ENCODE data around the gene GAB1.
"Not testable (repeated sequence)": the region's sequence is repeated elsewhere in the genome, so short reads cannot be mapped to it uniquely, and the experiment has no call there.

GAB1 gene

DNA sequence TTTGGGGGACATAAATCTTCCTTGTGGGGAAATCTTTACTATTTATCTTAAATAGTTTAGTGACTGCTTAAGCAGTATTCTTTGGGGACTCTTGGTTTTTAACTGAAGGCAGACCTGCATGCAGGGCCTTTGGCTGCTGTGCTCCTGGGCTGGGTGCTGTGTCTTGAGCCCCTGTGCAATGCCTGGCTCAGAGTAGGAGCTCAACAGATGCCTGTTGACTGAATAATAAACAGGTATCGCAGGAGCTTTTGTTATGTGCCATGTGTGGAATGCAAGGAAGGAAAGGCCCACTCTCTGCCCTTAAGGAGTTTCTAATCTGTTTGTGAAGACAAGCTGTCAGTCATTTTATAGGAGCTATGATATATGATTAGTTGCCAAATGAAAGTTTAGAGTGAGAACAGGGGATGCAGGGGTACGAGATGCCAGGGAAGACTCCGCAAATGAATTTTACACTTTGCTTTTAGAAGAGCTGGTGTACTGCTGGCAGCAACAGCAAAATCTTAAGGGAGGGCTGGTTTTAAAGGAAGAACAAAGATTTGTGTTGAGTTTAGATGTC, 6.7 kb downstream of the GAB1 start:
- Histone ChIP-seq H3K27ac (no peak overlapping the region), H3K9ac (ENCODE audit: insufficient read length) (no peak overlapping the region), H3K9me3 (ENCODE audit: low read depth, low read length) (no peaks in the 10 kb centered on the region), H3K36me3 (ENCODE audit: insufficient read depth, low read length) (no peaks in the 10 kb centered on the region), H3K4me3 (no peak overlapping the region)
- no peak for TF ChIP-seq POLR2AphosphoS5 (IDR thresholded peaks at IDR 0.05; ENCODE audit: borderline replicate concordance, low read depth, low read length)
- no peak for TF ChIP-seq FOXP2 (optimal IDR thresholded peaks at IDR 0.05; ENCODE audit: control extremely low read depth, extremely low read length, insufficient read depth)
- DNase-seq (ENCODE audit: low read depth, low spot score) = no peak

DNA sequence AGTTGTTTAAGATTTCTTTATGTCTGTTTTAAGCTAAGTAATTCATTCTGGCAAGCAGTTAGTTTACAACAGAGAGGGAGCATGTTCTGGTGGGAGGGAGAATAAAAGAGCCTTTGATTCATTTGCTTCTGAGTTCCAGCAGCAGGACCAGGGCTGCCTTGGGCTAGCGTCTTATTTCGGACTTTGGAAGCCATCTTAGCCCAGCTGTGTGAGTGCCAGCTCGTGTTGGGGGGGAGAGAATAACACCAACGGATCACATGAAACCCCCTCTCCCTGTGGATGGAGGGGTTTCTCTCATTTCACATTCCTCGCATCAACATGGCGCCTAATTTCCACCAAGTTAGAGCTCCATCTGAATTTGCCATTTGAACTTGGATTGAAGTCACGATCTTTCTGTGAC, 7.4 kb downstream of the GAB1 start:
- H3K36me3 ChIP-seq (ENCODE audit: insufficient read depth, low read length) = no peaks in the 10 kb centered on the region
- no peak overlapping the region for H3K9ac ChIP-seq (ENCODE audit: insufficient read length)
- H3K9me3 ChIP-seq (ENCODE audit: low read depth, low read length) = no peaks in the 10 kb centered on the region
- H3K27ac ChIP-seq = no peak overlapping the region
- no peak overlapping the region for H3K4me3 ChIP-seq
- DNase-seq (ENCODE audit: low read depth, low spot score) = no peak
- TF ChIP-seq EZH2 (IDR thresholded peaks at IDR 0.05) (no peak), POLR2AphosphoS5 (IDR thresholded peaks at IDR 0.05; ENCODE audit: borderline replicate concordance, low read depth, low read length) (no peak)

DNA sequence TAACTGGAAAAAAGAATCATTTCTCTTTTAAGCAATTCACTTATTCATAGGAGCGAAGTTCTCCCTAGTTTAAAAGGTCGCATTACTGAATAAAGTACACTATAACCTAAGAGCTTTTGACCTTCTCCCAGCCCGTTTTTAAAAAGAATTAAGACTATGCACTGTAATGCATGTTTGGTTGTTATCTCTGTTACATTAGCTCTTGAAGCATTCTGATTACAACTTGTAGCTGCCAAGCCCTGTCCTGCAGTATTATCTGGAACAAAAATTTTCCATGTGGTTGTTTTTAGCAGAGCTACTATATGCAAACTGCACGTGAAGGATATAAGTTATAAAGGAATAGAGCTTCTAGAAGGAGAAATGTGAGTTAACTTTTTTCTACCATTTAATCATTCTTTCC, 8.1 kb downstream of the GAB1 start:
- Histone ChIP-seq H3K36me3 (ENCODE audit: insufficient read depth, low read length) (no peaks in the 10 kb centered on the region), H3K27ac (no peak overlapping the region), H3K9ac (ENCODE audit: insufficient read length) (no peak overlapping the region), H3K9me3 (ENCODE audit: low read depth, low read length) (no peaks in the 10 kb centered on the region), H3K4me3 (no peak overlapping the region)
- TF ChIP-seq POLR2AphosphoS5 (IDR thresholded peaks at IDR 0.05; ENCODE audit: borderline replicate concordance, low read depth, low read length) (no peak), FOXP2 (optimal IDR thresholded peaks at IDR 0.05; ENCODE audit: control extremely low read depth, extremely low read length, insufficient read depth) (no peak), EZH2 (IDR thresholded peaks at IDR 0.05) (no peak)
- no peak for DNase-seq (ENCODE audit: low read depth, low spot score)

DNA sequence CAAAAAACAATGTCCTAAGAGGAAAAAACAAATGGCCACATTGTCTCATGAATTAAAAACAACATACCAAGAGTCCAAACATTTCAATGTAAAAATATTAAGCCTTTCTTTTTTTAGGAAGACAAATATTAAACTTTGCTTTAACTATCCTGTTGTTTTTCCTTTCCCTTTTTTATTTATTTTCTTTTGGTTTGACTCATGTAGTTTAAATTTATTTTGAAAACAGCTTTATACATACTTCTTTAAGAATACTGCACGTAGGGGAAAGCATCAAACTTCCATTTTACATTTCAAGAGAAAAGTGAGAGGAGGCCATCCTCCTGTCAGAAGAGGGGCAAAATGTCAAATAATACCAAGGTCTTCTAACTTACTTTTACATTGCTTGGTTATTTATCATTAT, 8.7 kb downstream of the GAB1 start:
- Histone ChIP-seq H3K4me3 (no peak overlapping the region), H3K36me3 (ENCODE audit: insufficient read depth, low read length) (no peaks in the 10 kb centered on the region), H3K9me3 (ENCODE audit: low read depth, low read length) (no peaks in the 10 kb centered on the region), H3K9ac (ENCODE audit: insufficient read length) (no peak overlapping the region), H3K27ac (no peak overlapping the region)
- TF ChIP-seq FOXP2 (optimal IDR thresholded peaks at IDR 0.05; ENCODE audit: control extremely low read depth, extremely low read length, insufficient read depth) = no peak
- TF ChIP-seq POLR2AphosphoS5 (IDR thresholded peaks at IDR 0.05; ENCODE audit: borderline replicate concordance, low read depth, low read length) = no peak
- TF ChIP-seq EZH2 (IDR thresholded peaks at IDR 0.05) = no peak
- no peak for DNase-seq (ENCODE audit: low read depth, low spot score)

DNA sequence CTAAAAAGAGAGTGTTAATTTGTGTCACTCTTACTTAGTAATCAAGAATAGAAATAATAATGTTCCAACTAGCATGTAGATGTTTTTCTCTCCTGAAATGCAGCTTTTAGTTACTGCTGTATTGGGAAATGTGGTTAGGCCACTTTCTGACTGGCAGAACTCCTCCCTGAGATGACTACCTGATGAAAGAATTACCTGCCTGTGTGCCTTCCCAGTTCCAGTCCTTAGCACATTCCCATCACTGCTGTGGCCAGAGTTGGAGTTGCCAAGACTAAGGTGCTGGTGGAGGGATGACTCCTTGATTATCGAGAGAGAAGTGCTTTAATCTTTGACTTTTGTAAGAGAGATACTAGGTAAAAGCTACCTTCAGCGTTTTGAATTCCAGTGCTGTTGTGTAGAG, 9.5 kb downstream of the GAB1 start:
- H3K4me3 ChIP-seq = no peak overlapping the region
- TF ChIP-seq FOXP2 (optimal IDR thresholded peaks at IDR 0.05; ENCODE audit: control extremely low read depth, extremely low read length, insufficient read depth) (no peak), POLR2AphosphoS5 (IDR thresholded peaks at IDR 0.05; ENCODE audit: borderline replicate concordance, low read depth, low read length) (no peak), EZH2 (IDR thresholded peaks at IDR 0.05) (no peak)
- no peaks in the 10 kb centered on the region for H3K36me3 ChIP-seq (ENCODE audit: insufficient read depth, low read length)
- no peak for DNase-seq (ENCODE audit: low read depth, low spot score)
- H3K9ac ChIP-seq (ENCODE audit: insufficient read length) = no peak overlapping the region
- H3K9me3 ChIP-seq (ENCODE audit: low read depth, low read length) = no peaks in the 10 kb centered on the region
- no peak overlapping the region for H3K27ac ChIP-seq

DNA sequence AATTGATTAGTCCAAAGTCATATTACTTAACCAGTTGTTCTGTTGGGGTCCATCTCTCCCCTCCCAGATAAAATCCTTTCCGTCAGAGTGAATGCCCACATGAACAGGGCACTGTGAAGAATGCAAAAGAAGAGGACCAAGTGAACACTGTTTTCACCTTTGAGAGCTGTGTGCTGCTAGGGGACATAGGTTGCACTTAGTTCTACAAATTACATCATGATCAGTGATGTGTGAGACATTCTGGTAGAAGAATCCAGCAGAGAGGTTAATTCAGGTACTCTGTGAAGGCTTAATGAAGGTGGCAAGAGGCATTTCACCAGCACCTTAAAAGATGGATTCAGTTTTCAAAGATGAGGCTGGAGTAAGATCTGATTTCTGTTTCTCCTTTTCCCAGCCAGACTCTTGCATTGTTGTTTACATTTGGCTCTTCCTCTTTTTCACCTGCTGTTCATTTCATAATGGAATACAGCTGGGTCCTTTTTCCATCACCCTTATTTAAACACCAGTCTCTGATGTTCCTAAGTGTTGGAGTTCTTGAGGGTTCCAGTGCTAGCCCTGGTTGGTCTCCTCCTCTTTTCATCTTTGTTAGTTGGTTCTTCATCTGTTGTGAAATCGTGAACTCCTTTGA, 10.9 kb downstream of the GAB1 start:
- H3K4me3 ChIP-seq = no peak overlapping the region
- no peak for TF ChIP-seq FOXP2 (optimal IDR thresholded peaks at IDR 0.05; ENCODE audit: control extremely low read depth, extremely low read length, insufficient read depth)
- TF ChIP-seq POLR2AphosphoS5 (IDR thresholded peaks at IDR 0.05; ENCODE audit: borderline replicate concordance, low read depth, low read length) = no peak
- TF ChIP-seq EZH2 (IDR thresholded peaks at IDR 0.05) = no peak
- no peaks in the 10 kb centered on the region for H3K36me3 ChIP-seq (ENCODE audit: insufficient read depth, low read length)
- no peak overlapping the region for H3K27ac ChIP-seq
- no peak overlapping the region for H3K9ac ChIP-seq (ENCODE audit: insufficient read length)
- no peak for DNase-seq (ENCODE audit: low read depth, low spot score)
- no peaks in the 10 kb centered on the region for H3K9me3 ChIP-seq (ENCODE audit: low read depth, low read length)

DNA sequence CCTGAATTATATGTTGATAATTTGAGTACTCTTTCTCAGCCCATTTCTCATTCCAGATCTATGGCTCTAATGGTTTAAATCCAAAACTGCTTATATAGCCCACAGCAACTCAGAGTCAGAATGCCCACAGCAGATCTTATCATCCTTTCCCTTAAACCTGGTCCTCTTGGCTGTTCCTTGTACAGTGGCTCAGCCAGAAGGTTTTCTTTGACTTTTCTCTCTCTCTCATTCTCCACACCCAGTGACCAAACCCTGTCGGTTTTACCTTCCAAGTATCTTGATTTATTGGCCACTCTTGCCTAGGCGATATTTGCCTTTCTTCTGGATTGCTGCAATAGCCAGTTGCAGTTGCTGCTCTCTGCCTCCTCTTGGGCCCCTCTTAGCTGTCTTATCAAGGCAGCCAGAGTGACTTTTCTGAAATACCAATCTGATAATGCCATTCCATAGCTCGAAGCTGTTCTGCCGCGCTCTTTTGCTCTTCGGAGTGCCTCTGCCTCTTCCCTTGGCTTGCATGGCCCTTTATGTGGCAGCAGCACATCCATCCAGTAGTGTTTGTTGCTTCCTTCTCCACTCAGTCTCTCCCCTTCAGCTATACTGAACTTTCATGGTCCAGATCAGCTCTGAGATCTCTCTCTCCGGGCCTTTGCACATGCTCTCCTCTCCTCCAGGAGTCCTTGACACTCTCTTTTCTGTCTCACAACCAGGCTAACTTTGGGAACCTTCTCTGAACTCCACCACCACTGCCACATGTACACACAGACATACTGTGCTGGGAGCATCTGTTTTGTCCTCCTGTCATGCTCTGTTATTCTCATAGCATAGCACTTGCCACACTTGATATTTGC, 11.8 kb downstream of the GAB1 start:
- TF ChIP-seq EZH2 (IDR thresholded peaks at IDR 0.05) = no peak
- no peak for TF ChIP-seq FOXP2 (optimal IDR thresholded peaks at IDR 0.05; ENCODE audit: control extremely low read depth, extremely low read length, insufficient read depth)
- no peak for TF ChIP-seq POLR2AphosphoS5 (IDR thresholded peaks at IDR 0.05; ENCODE audit: borderline replicate concordance, low read depth, low read length)
- H3K36me3 ChIP-seq (ENCODE audit: insufficient read depth, low read length) = no peaks in the 10 kb centered on the region
- H3K27ac ChIP-seq = no peak overlapping the region
- no peak for DNase-seq (ENCODE audit: low read depth, low spot score)
- no peak overlapping the region for H3K9ac ChIP-seq (ENCODE audit: insufficient read length)
- H3K9me3 ChIP-seq (ENCODE audit: low read depth, low read length) = no peaks in the 10 kb centered on the region
- no peak overlapping the region for H3K4me3 ChIP-seq

DNA sequence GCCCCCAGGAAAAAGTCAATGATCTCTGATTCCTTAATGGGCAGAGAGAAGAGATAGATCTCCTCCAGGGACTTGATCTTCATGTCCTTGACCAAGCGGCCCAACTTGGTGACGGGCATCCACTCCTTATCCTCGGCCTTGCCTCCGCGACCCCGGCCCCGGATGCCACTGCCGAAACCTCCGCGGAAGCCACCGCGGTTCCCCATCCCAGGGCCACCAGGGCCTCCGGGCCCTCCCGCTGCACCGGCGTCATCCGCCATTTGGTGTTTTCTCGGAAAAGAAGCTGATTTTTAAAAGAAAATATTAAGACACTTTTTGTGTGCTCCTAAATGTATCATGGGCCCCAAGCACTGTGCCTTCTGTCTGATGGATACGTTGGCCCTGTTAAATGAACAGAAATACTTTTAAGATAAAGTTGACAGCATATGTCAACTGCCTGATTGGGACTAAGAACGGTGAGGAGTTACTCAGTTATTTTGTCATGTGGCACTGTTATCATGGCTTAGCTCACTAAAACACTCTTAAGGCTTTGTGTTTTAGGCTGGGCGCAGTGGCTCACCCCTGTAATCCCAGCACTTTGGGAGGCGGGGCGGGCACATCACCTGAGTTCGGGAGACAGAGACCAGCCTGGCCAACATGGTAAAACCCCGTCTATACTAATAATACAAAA, 13.3 kb downstream of the GAB1 start:
- not testable (repeated sequence) for H3K4me3 ChIP-seq; H3K9ac ChIP-seq (ENCODE audit: insufficient read length); DNase-seq (ENCODE audit: low read depth, low spot score); H3K36me3 ChIP-seq (ENCODE audit: insufficient read depth, low read length); H3K27ac ChIP-seq; H3K9me3 ChIP-seq (ENCODE audit: low read depth, low read length)
